Right hindlimb (tissue), 1 donor: Measurements from ENCODE around the gene ADNP.

Source experiments
- DNase-seq: peaks from one replicate; pipeline ENCODE4 v3.0.0-alpha.2; 2018

The ADNP gene

DNA sequence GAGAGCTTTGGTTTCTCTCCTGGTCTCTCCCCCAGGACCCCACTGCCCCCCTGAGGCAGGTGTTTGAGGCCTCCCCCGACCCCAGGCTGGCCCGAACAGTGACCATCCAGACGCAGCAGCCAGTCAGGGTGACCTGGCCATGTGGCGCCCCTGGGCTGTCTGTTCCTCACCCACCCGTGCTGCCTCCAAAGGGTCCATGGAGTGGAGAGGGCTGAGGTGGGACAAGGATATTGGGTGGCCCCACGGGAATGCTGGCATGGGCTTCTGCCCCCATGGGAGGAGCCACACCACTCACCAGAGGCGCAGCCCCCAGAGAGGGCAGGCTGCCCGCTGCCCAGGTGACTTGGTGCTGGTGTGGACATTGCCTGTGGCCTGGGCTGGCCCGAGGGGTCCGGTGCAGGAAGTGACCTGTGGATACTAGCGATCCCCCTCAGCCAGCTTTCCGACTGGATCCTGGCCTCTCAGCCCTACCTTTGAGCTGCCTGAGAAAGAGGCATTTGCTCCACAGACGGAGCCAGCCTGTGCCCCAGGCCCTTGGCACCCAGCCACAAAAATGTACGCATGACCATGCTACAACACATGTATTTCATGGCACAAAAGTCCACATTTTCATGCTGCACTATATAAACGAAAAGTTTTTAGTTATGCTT is 85.5 kb downstream of the ADNP start:
- no peak for DNase-seq

- no peak for DNase-seq
Measured at GRCh38 chr20:50844430-50845100, 86.7 kb downstream of the ADNP start.

DNA sequence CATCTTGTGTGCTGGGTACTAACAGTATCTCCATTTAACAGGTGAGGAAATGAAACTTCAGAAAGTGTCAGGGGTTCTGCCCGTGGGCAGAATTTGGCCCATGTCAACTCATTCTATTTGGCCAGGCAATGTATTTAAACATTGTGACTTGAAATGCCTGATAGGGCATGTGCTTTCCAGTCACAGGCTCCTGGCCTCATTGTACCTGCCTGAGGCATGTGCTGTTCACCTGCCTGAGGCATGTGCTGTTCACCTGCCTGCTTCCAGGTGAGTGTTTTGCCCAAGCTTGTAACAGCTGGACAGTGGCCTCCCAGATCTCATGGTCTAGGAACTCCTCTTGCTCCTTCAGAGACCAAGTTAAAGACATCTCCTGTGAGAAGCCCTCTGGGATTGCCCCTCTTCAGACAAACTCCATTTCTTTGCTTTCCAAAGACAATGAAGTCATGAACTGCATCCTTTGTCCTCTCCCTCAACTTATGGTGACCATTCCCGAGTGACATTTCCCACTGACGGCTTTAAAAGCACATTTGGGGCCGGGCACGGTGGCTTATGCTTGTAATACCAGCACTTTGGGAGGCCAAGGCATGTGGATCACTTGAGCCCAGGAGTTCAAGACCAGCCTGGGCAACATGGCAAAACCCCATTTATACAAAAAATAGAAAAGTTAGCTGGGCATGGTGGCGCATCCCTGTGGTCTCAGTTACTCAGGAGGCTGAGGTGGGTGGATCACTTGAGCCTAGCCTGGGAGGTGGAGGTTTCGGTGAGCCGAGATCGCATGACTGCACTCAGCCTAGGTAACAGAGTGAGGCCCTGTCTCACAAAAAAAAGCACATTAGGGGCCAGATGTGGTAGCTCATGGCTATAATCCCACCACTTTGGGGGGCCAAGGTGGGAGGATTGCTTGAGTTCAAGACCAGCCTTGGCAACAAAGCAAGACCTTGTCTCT is 87.6 kb downstream of the ADNP start:
- DNase-seq: no peak

DNA sequence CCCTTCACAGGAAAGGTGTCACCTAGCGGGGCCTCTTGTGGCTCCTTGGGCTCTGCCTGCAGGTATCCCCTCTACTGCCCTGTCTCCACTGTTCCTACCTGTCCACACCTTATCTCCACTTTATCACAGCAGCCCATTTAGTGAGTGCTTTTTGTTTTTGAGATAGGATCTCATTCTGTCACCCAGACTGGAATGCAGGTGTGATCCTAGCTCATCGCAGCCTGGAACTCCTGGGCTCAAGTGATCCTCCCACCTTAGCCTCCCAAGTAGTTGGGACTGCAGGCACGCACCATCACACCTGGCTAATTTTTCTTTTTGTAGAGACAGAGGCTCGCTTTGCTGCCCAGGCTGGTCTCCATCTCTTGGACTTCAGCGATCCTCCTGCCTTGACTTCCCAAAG is 88.4 kb downstream of the ADNP start:
- no peak for DNase-seq
